GM19238 (cell line): ENCODE measurements around the gene SULT1C4.

Source experiments
- DNase-seq: peaks from one replicate; pipeline ENCODE4 v3.0.0; 2011; ENCODE audit warnings: low spot score; ENCODE audit not compliant: insufficient read length

The SULT1C4 gene

GRCh38 chr2:108370080-108370479 is 7.7 kb upstream of the SULT1C4 start:
- DNase-seq = no peak

- no peak for DNase-seq
Measured at GRCh38 chr2:108376774-108377173, 980 bp upstream of the SULT1C4 start.

GRCh38 chr2:108377401-108377800 is 353 bp upstream of the SULT1C4 start:
- no peak for DNase-seq

- DNase-seq = no peak
Measured at GRCh38 chr2:108378851-108379250, 1.1 kb downstream of the SULT1C4 start.

- no peak for DNase-seq
Measured at GRCh38 chr2:108382196-108382595, 4.4 kb downstream of the SULT1C4 start.

- DNase-seq = no peak
Measured at GRCh38 chr2:108383146-108383830, 5.5 kb downstream of the SULT1C4 start.

- no peak for DNase-seq
Measured at GRCh38 chr2:108384662-108385393, 7.1 kb downstream of the SULT1C4 start.

GRCh38 chr2:108385411-108386071 is 7.8 kb downstream of the SULT1C4 start:
- no peak for DNase-seq

GRCh38 chr2:108388045-108388444 is 10.3 kb downstream of the SULT1C4 start:
- no peak for DNase-seq

- DNase-seq = no peak
Measured at GRCh38 chr2:108390340-108390739, 12.6 kb downstream of the SULT1C4 start.

GRCh38 chr2:108392029-108392428 is 14.3 kb downstream of the SULT1C4 start:
- no peak for DNase-seq

- DNase-seq = no peak
Measured at GRCh38 chr2:108393197-108393596, 15.4 kb downstream of the SULT1C4 start.

GRCh38 chr2:108395155-108395554 is 17.4 kb downstream of the SULT1C4 start:
- no peak for DNase-seq

- no peak for DNase-seq
Measured at GRCh38 chr2:108396845-108397244, 19.1 kb downstream of the SULT1C4 start.

GRCh38 chr2:108399479-108399878 is 21.7 kb downstream of the SULT1C4 start:
- DNase-seq = no peak

GRCh38 chr2:108401800-108402199 is 24.0 kb downstream of the SULT1C4 start:
- DNase-seq = no peak

GRCh38 chr2:108403494-108403893 is 25.7 kb downstream of the SULT1C4 start:
- DNase-seq = no peak

- no peak for DNase-seq
Measured at GRCh38 chr2:108404784-108405397, 27.1 kb downstream of the SULT1C4 start.

- DNase-seq = no peak
Measured at GRCh38 chr2:108407864-108408729, 30.3 kb downstream of the SULT1C4 start.

GRCh38 chr2:108409768-108410167 is 32.0 kb downstream of the SULT1C4 start:
- no peak for DNase-seq
